ENCODE data around the gene TMCO4. TPM values are rescaled to one million over a fixed set of nuclear protein-coding genes. Genes with fewer than 3 reads are reported as not detected.
"Not testable (repeated sequence)": the region's sequence is repeated elsewhere in the genome, so short reads cannot be mapped to it uniquely, and the experiment has no call there.

TMCO4 gene
- total RNA-seq (10 to 100 TPM; 21.6 to 22.1 TPM), polyA plus RNA-seq (ENCODE audit: insufficient read length in 6 of 6) (10 to 100 TPM; 15.7 to 20.9 (median 18.2) TPM)
- long read RNA-seq, donor 1, partial matches to known transcripts, result 6 of 6 reads
- long read RNA-seq, donor 1, other reads (novel, unspliced or antisense), result 0 of 6 reads
- long read RNA-seq, donor 2, partial matches to known transcripts, result 0 of 1 reads
- long read RNA-seq, donor 2, other reads (novel, unspliced or antisense), result 0 of 1 reads
- long read RNA-seq, donor 3, result 0 reads
- long read RNA-seq, donor 4, partial matches to known transcripts, result 0 of 5 reads
- long read RNA-seq, donor 4, other reads (novel, unspliced or antisense), result 5 of 5 reads
- long read RNA-seq, donor 5, result 0 reads
- long read RNA-seq, donor 6, result 0 reads
- long read RNA-seq, donor 7, result 0 reads
- long read RNA-seq, donor 8, partial matches to known transcripts, result 0 of 1 reads
- long read RNA-seq, donor 8, other reads (novel, unspliced or antisense), result 0 of 1 reads
- long read RNA-seq, donor 9, result 0 reads
- long read RNA-seq, donor 10, partial matches to known transcripts, result 1 of 4 reads
- long read RNA-seq, donor 10, other reads (novel, unspliced or antisense), result 2 of 4 reads
- long read RNA-seq, donor 11, result 0 reads
- long read RNA-seq, donor 12, partial matches to known transcripts, result 0 of 1 reads
- long read RNA-seq, donor 12, other reads (novel, unspliced or antisense), result 0 of 1 reads

GRCh38 chr1:19799230-19800075 lies at the start of gene TMCO4:
TMCO4 (minus strand) TSS chr1:19799916; CDS start chr1:19780758, 19,158 bp downstream.
- Histone ChIP-seq H3K27ac (peak within 1 kb of the TSS; percentile 67 to 82), H3K4me1 (peaks cover 11 to 19% of the 10 kb centered on the region in 2 donors), H3K36me3 (peaks cover 0 to 6% of the 10 kb centered on the region in 2 donors), H3K27me3 (no peaks in the 10 kb centered on the region), H3K9me3 (no peaks in the 10 kb centered on the region), H3K4me3 (peak within 1 kb of the TSS; percentile 65 to 69)
- peak in 3 of 4 donors; percentile 48 to 92 (median 67) for DNase-seq
- peak; percentile 87 for ATAC-seq
- intact Hi-C loops (cut with DNase I), result no loop called here
- TF ChIP-seq CTCF (IDR thresholded peaks at IDR 0.05), result peak in 1 of 2 donors; percentile 32

- H3K4me1 ChIP-seq; DNase-seq; H3K36me3 ChIP-seq; H3K4me3 ChIP-seq; intact Hi-C loops (cut with DNase I); ATAC-seq; H3K9me3 ChIP-seq; H3K27ac ChIP-seq: not testable (repeated sequence)
- peaks cover 0 to 29% of the 10 kb centered on the region in 2 donors for H3K27me3 ChIP-seq
These were observed 49.6 kb upstream of the TMCO4 start for GRCh38 chr1:19849307-19849706.

- peaks cover 0 to 21% of the 10 kb centered on the region in 2 donors for H3K27me3 ChIP-seq
- H3K9me3 ChIP-seq; DNase-seq; H3K4me1 ChIP-seq; intact Hi-C loops (cut with DNase I); H3K4me3 ChIP-seq; H3K36me3 ChIP-seq; ATAC-seq; H3K27ac ChIP-seq: not testable (repeated sequence)
These were observed 47.6 kb upstream of the TMCO4 start for GRCh38 chr1:19847334-19847733.

- no peak overlapping the region for H3K27ac ChIP-seq
- DNase-seq, result no peak
- TF ChIP-seq CTCF (IDR thresholded peaks at IDR 0.05), result no peak
These were observed 46.6 kb upstream of the TMCO4 start for GRCh38 chr1:19846338-19846737.

GRCh38 chr1:19845555-19845954 lies 45.8 kb upstream of the TMCO4 start:
- H3K36me3 ChIP-seq, result no peaks in the 10 kb centered on the region
- DNase-seq, result no peak
- no peaks in the 10 kb centered on the region for H3K4me1 ChIP-seq
- H3K9me3 ChIP-seq, result no peaks in the 10 kb centered on the region
- H3K27ac ChIP-seq, result no peak overlapping the region
- H3K27me3 ChIP-seq, result peaks cover 0 to 21% of the 10 kb centered on the region in 2 donors
- no peak for TF ChIP-seq CTCF (IDR thresholded peaks at IDR 0.05)
- intact Hi-C loops (cut with DNase I), result no loop called here
- ATAC-seq, result no peak
- no peak overlapping the region for H3K4me3 ChIP-seq

More at GRCh38 chr1:19846338-19846737, 46.6 kb upstream of the TMCO4 start:
- intact Hi-C loops (cut with DNase I), result no loop called here
- Histone ChIP-seq H3K9me3 (no peaks in the 10 kb centered on the region), H3K4me3 (no peak overlapping the region), H3K4me1 (no peaks in the 10 kb centered on the region), H3K27me3 (peaks cover 0 to 21% of the 10 kb centered on the region in 2 donors), H3K36me3 (no peaks in the 10 kb centered on the region)
- ATAC-seq, result no peak

Measured in left lung (tissue), 14 donors.